ENCODE data around the gene CSK. TPM values are rescaled to one million over a fixed set of nuclear protein-coding genes. Genes with fewer than 3 reads are reported as not detected.
"Not testable (repeated sequence)": the region's sequence is repeated elsewhere in the genome, so short reads cannot be mapped to it uniquely, and the experiment has no call there.

Gene CSK
- total RNA-seq: 70.9 and 72.4 TPM in 2 replicates
- long read RNA-seq, partial matches to known transcripts: 1 of 3 reads
- long read RNA-seq, other reads (novel, unspliced or antisense): 1 of 3 reads

DNA sequence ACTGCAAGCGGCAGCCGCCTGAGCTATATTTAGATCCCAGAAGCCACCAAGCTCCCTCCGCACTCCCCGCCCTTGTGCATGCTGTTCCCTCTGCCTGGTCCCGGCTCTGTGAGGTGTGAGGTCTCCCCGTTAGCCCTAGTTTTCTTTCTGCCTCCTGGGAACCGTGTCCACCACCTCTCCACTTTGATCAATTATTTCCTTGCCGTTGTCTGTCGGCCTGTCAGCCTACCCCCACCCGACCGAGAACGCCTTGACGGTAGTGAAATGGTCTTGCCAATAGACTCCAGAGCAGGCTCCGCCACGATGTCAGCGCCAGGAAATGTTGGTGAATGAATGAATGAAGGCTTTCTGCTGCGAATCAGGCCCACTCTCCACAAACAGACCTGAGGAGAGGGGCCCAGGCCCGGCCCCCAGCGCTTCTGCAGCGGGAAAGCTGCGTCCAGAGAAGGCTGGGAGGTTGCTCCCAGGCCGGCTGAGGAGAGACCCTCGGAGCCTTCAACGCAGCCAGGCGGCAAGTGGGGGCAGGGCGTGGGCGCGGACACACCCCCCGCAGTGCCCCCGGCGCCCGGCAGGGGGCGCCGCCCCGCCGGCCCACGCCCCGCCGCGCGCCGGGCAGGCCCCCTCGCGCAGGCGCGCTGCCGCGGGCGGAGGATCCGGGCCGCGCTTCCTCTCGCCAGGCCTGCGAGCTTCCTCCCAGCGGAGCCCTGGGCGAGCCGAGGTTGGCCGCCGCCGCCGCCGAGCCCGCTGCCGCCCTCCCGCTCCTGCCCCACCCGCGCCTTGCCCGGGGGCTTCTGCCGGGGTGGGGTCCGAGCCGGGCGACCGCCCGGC is at the start of gene CSK:
Gene CSK (plus strand): TSS at position 650 of the 828 bp plus-strand sequence. CDS start 16,218 bp downstream, outside the sequence.
- H3K4me1 Mint-ChIP-seq (ENCODE audit: low read depth): peaks cover 18% of the 10 kb centered on the region
- peak within 1 kb of the TSS; percentile 83 for H3K27ac Mint-ChIP-seq
- TF ChIP-seq, protein P1, sequence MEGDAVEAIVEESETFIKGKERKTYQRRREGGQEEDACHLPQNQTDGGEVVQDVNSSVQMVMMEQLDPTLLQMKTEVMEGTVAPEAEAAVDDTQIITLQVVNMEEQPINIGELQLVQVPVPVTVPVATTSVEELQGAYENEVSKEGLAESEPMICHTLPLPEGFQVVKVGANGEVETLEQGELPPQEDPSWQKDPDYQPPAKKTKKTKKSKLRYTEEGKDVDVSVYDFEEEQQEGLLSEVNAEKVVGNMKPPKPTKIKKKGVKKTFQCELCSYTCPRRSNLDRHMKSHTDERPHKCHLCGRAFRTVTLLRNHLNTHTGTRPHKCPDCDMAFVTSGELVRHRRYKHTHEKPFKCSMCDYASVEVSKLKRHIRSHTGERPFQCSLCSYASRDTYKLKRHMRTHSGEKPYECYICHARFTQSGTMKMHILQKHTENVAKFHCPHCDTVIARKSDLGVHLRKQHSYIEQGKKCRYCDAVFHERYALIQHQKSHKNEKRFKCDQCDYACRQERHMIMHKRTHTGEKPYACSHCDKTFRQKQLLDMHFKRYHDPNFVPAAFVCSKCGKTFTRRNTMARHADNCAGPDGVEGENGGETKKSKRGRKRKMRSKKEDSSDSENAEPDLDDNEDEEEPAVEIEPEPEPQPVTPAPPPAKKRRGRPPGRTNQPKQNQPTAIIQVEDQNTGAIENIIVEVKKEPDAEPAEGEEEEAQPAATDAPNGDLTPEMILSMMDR (IDR thresholded peaks at IDR 0.05; ENCODE audit: unreplicated experiment): peak; percentile 63
- peak within 1 kb of the TSS; percentile 87 for H3K4me3 Mint-ChIP-seq (ENCODE audit: low read depth)
- peaks cover 10% of the 10 kb centered on the region for H3K27me3 Mint-ChIP-seq
- H3K9me3 Mint-ChIP-seq (ENCODE audit: low read depth): no peaks in the 10 kb centered on the region
- peak; percentile 69 for DNase-seq (ENCODE audit: low spot score, unreplicated experiment)
- H3K36me3 Mint-ChIP-seq (ENCODE audit: insufficient read depth): no peaks in the 10 kb centered on the region

DNA sequence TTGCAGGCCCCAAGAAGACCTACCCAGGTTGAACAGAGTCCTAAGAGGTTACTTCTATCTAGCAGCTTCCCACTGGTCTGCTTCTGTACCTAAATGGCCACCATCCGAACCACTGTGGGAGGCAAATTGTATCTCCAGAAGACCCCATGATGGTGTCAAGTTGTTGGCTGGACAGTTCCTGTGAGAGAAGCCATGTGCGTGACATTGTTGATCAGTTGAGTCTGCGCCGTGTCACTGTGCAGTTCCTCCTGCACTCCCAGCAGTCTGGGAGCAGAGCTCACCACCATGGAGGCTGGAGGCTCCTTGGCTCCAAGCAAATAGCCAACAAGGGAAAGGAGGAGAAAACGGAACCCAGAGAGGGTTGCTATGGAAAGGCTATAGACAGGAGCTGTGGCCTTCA is 49.0 kb upstream of the CSK start:
- no peak for DNase-seq (ENCODE audit: low spot score, unreplicated experiment)
- Mint-ChIP-seq H3K9me3 (ENCODE audit: low read depth) (no peaks in the 10 kb centered on the region), H3K27ac (no peak overlapping the region), H3K4me3 (ENCODE audit: low read depth) (no peak overlapping the region), H3K4me1 (ENCODE audit: low read depth) (peaks cover 9% of the 10 kb centered on the region), H3K27me3 (peaks cover 45% of the 10 kb centered on the region), H3K36me3 (ENCODE audit: insufficient read depth) (no peaks in the 10 kb centered on the region)
- TF ChIP-seq, protein P1 (IDR thresholded peaks at IDR 0.05; ENCODE audit: unreplicated experiment): no peak

DNA sequence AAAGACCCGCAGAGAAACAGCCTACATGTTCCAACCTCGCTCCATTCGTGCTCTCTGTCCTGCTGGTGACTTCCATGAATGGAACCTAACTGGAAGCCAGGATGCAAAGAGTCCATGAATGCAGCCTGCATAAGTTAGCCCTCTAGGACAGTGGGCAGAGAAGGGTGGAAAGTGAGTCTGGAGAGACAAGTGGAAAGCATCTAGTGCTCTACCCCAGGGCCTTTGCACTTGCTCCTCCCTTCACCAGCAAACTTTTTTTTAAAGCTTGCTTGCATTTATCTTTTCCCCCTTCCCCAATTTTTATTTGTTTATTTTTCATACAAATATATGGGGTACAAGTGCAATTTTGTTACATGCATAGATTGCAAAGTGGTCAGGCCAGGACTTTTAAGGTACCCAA is 48.6 kb upstream of the CSK start:
- H3K27ac Mint-ChIP-seq: no peak overlapping the region
- peaks cover 48% of the 10 kb centered on the region for H3K27me3 Mint-ChIP-seq
- DNase-seq (ENCODE audit: low spot score, unreplicated experiment): no peak
- TF ChIP-seq, protein P1 (IDR thresholded peaks at IDR 0.05; ENCODE audit: unreplicated experiment): no peak
- H3K4me1 Mint-ChIP-seq (ENCODE audit: low read depth): peaks cover 9% of the 10 kb centered on the region
- no peaks in the 10 kb centered on the region for H3K9me3 Mint-ChIP-seq (ENCODE audit: low read depth)
- H3K36me3 Mint-ChIP-seq (ENCODE audit: insufficient read depth): no peaks in the 10 kb centered on the region
- no peak overlapping the region for H3K4me3 Mint-ChIP-seq (ENCODE audit: low read depth)

DNA sequence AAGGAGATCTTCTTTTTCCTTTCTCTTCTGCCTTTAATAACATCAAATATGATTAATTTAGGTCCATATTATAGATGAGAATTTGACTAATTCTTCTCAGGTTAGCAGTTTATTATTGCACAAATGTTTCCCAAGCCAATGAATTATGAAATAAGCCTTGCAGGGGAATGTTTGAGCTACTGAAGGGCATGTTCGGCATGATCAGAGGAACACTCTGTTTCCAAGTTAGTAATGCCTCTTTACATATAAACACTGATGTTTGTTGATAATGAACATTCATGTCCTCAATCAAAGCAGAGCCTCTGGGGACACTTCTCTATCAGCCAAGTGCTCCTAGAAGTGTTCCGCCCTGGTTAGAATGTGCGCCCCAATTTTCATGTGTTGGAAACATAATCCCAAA is 46.6 kb upstream of the CSK start:
- TF ChIP-seq, protein P1 (IDR thresholded peaks at IDR 0.05; ENCODE audit: unreplicated experiment): no peak
- Mint-ChIP-seq H3K27me3 (peaks cover 48% of the 10 kb centered on the region), H3K9me3 (ENCODE audit: low read depth) (no peaks in the 10 kb centered on the region), H3K4me3 (ENCODE audit: low read depth) (no peak overlapping the region), H3K27ac (no peak overlapping the region), H3K36me3 (ENCODE audit: insufficient read depth) (no peaks in the 10 kb centered on the region), H3K4me1 (ENCODE audit: low read depth) (peaks cover 8% of the 10 kb centered on the region)
- DNase-seq (ENCODE audit: low spot score, unreplicated experiment): no peak

DNA sequence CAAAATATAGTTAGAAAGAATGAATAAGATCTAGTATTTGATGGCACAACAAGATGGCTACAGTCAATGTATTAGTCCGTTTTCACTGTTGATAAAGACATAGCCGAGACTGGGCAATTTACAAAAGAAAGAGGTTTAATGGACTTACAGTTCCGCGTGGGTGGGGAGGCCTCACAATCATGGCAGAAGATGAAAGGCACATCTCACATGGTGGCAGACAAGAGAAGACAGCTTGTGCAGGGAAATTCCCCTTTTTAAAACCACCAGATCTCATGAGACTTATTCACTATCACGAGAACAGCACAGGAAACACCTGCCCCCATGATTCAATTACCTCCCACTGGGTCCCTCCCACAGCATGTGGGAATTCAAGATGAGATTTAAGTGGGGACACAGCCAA is 43.6 kb upstream of the CSK start:
- H3K27me3 Mint-ChIP-seq: peaks cover 43% of the 10 kb centered on the region
- H3K27ac Mint-ChIP-seq; DNase-seq (ENCODE audit: low spot score, unreplicated experiment); H3K9me3 Mint-ChIP-seq (ENCODE audit: low read depth); H3K4me1 Mint-ChIP-seq (ENCODE audit: low read depth); H3K36me3 Mint-ChIP-seq (ENCODE audit: insufficient read depth); H3K4me3 Mint-ChIP-seq (ENCODE audit: low read depth): not testable (repeated sequence)

DNA sequence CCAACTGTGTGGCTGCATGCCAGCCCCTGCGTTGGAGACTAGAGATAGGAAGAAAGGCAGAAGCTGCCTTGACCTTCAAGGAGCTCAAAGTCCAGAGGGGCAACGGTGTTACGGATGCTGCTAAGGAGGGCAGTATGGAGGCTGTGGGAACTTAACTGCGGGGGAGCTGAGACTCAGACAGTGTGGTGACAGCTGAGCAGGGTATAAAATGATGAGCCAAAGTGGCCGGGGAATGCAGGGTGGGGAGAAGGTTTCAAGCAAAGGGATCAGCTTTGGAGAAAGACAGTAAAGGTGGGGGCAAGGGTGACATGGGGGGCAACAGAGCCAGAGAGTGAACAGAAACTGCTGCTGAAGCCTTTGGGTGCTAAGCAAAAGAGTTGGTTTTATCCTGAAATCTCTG is 39.5 kb upstream of the CSK start:
- no peak overlapping the region for H3K4me3 Mint-ChIP-seq (ENCODE audit: low read depth)
- no peaks in the 10 kb centered on the region for H3K36me3 Mint-ChIP-seq (ENCODE audit: insufficient read depth)
- peaks cover 17% of the 10 kb centered on the region for H3K27me3 Mint-ChIP-seq
- TF ChIP-seq, protein P1 (IDR thresholded peaks at IDR 0.05; ENCODE audit: unreplicated experiment): no peak
- no peaks in the 10 kb centered on the region for H3K4me1 Mint-ChIP-seq (ENCODE audit: low read depth)
- H3K9me3 Mint-ChIP-seq (ENCODE audit: low read depth): peaks cover 5% of the 10 kb centered on the region
- DNase-seq (ENCODE audit: low spot score, unreplicated experiment): no peak
- H3K27ac Mint-ChIP-seq: no peak overlapping the region
